Stomach (tissue), 4 donors: ENCODE measurements around the gene ACP4.

Experiments
- EP300 ChIP-seq: sonication (generic); formaldehyde crosslinking; IDR thresholded peaks from one replicate; pipeline ENCODE4 v1.6.1; 2017; ENCODE audit warnings: antibody characterized with exemption
- POLR2A ChIP-seq, 4 donors: fragments of 450-650 bp; IDR thresholded peaks; one replicate each; pipeline ENCODE4 v1.6.1; 2016; ENCODE audit warnings: antibody characterized with exemption in 4 of 4, control low read depth in 2 of 4, mild to moderate bottlenecking in 1 of 4, moderate library complexity in 1 of 4
- POLR2AphosphoS5 ChIP-seq, 3 donors: sonication (generic); formaldehyde crosslinking; IDR thresholded peaks; one replicate each; pipeline ENCODE4 v1.6.1; 2016; ENCODE audit warnings: antibody characterized with exemption in 3 of 3
- TF ChIP-seq, protein P1 (sequence below), 7 experiments: fragments of 450-650 bp in 4 of 7; fragments of 200-600 bp in 3 of 7; sonication (generic) in 3 of 7; IDR thresholded peaks; one replicate each; pipeline ENCODE4 v1.5.1; 2016 to 2019; ENCODE audit warnings: antibody characterized with exemption in 7 of 7, control low read depth in 2 of 7, mild to moderate bottlenecking in 1 of 7

DNA sequence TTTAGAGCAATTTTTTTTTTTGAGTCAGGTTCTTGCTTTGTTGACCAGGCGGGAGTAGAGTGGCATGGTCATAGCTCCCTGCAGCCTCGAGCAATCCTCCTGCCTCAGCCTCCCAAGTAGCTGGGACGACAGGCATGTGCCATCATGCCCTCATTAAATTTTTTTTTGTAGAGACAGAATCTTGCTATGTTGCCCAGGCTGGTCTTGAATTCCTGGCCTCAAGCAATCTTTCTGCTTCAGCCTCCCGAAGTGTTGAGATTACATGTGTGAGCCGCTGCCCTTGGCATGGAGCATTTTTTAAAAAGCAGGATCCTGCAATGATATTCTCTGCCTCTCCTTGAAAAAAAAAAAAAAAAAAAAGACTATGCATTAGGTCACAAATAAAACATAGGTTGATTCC lies 14.1 kb upstream of the ACP4 start:
- TF ChIP-seq POLR2A (IDR thresholded peaks at IDR 0.05) (no peak), POLR2AphosphoS5 (IDR thresholded peaks at IDR 0.05) (no peak), EP300 (no peak)
- TF ChIP-seq, protein P1, sequence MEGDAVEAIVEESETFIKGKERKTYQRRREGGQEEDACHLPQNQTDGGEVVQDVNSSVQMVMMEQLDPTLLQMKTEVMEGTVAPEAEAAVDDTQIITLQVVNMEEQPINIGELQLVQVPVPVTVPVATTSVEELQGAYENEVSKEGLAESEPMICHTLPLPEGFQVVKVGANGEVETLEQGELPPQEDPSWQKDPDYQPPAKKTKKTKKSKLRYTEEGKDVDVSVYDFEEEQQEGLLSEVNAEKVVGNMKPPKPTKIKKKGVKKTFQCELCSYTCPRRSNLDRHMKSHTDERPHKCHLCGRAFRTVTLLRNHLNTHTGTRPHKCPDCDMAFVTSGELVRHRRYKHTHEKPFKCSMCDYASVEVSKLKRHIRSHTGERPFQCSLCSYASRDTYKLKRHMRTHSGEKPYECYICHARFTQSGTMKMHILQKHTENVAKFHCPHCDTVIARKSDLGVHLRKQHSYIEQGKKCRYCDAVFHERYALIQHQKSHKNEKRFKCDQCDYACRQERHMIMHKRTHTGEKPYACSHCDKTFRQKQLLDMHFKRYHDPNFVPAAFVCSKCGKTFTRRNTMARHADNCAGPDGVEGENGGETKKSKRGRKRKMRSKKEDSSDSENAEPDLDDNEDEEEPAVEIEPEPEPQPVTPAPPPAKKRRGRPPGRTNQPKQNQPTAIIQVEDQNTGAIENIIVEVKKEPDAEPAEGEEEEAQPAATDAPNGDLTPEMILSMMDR (IDR thresholded peaks at IDR 0.05): no peak
